Smooth muscle cell of trachea (primary cell): ENCODE measurements around the gene ZNF525. TPM values are rescaled to one million over a fixed set of nuclear protein-coding genes. Genes with fewer than 3 reads are reported as not detected.

Experiments used
- total RNA-seq: library from RNA; depleted of rRNA; stranded (reverse); fragments of >200 nt; gene quantifications from 2 replicates; pipeline ENCODE4 v1.2.1, GENCODE V29; 2014

The ZNF525 gene
- total RNA-seq = 5.6 and 8.4 TPM in 2 replicates

DNA sequence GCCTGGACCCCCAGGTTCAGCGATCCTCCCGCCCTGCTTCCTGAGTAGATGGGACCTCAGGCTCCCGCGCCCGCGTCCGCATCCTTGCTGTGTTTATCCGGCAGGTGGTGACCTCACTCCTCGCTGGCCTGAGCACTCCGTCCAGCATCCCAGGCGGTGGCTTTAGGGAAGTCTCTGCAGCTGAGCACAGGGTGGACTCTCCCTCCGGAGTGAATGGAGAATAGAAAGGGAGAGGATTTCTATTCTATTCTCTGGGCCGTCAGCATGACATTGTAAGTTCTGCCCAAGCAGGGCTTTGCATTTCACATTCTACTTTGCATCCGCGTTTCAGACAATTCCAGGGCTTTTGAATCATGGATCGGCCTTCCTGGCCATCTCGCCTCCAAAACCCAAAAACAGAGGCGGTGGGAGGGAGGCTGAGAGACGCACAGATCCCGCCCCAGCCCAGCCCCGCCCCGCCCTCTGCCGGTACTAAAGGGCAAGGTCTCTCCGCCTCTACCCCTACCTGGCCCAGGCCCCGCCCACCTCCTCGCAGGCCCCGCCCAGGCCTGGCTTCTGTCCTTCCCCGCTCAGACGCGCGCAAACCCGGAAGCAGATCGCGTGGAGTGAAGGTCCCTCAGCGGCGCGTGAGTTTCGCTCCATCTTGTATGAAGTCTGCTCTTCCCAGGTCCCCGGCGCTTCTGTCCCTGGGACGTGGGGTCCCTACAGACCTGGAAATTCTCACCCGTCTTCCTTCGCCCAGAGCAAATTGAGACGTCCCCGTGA is at the start of gene ZNF525:
ZNF525 (plus strand) TSS at position 572 of the 765 bp plus-strand sequence. CDS start 6,577 bp downstream, outside the sequence.

GRCh38 chr19:53333463-53334449 is 31.7 kb upstream of the ZNF525 start, which contains the start of gene ZNF845:
ZNF845 (plus strand) TSS chr19:53333749; CDS start chr19:53341308, 7,559 bp downstream.

GRCh38 chr19:53394974-53395839 is 29.7 kb downstream of the ZNF525 start, which contains the start of gene ZNF765:
ZNF765 (plus strand) TSS chr19:53395149; CDS start chr19:53398016, 2,867 bp downstream.

DNA sequence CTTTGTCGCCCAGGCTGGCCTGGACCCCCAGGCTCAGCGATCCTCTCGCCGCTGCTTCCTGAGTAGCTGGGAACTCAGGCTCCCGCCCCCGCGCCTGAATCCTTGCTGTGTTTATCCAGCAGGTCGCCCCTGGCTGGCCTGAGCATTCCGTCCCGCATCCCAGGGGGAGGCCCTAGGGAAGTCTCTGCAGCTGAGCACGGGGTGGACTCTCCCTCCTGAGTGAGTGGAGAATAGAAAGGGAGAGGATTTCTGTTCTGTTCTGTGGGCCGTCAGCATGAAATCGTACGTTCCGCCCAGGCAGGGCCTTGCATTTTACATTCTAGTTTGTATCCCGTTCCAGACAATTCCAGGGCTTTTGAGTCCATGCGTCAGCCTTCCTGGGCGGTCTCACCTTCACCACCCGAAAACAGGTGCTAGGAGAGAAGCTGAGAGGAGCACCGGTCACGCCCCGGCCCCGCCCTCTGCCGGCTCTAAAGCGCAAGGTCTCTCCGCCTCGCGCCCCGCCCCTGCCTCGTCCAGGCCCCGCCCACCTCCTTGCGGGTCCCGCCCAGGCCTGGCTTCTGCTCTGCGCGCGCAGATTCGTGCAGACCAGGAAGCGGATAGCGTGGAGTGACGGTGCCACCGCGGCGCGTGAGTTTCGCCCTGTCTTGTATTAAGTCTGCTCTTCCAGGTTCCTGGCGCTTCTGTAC is 66.0 kb downstream of the ZNF525 start, which contains the start of gene ZNF761:
ZNF761 (plus strand) TSS at position 586 of the 689 bp plus-strand sequence. CDS start 15,285 bp downstream, outside the sequence.

Other genes with a start within 250 kb of the ZNF525 start
- 4.8 and 15.2 TPM in 2 replicates for gene ZNF415, start 232.8 kb upstream of the ZNF525 start, total RNA-seq
- gene ZNF347, start 206.7 kb upstream of the ZNF525 start, total RNA-seq = 8.3 and 10.6 TPM in 2 replicates
- 4.8 and 7.4 TPM in 2 replicates for gene ZNF665, start 172.3 kb upstream of the ZNF525 start, total RNA-seq
- 17.4 and 18.8 TPM in 2 replicates for gene ZNF677, start 110.8 kb upstream of the ZNF525 start, total RNA-seq
- not detected in 2 replicates for gene VN1R2, start 107.4 kb upstream of the ZNF525 start, total RNA-seq
- gene VN1R4, start 98.0 kb upstream of the ZNF525 start, total RNA-seq = not detected in 2 replicates
- gene ZNF845, start 32.0 kb upstream of the ZNF525 start, total RNA-seq = 7.6 and 9.5 TPM in 2 replicates
- gene ZNF765, start 29.4 kb downstream of the ZNF525 start, total RNA-seq = 10.5 and 18.7 TPM in 2 replicates
- gene ZNF761, start 66.3 kb downstream of the ZNF525 start, total RNA-seq = 11.6 and 13.4 TPM in 2 replicates
- gene ZNF813, start 102.0 kb downstream of the ZNF525 start, total RNA-seq = 3.1 and 3.5 TPM in 2 replicates
- 13.5 and 13.7 TPM in 2 replicates for gene ZNF331, start 172.4 kb downstream of the ZNF525 start, total RNA-seq